Fibroblast of villous mesenchyme (primary cell): ENCODE results near the gene OXSM. TPM values are rescaled to one million over a fixed set of nuclear protein-coding genes. Genes with fewer than 3 reads are reported as not detected.

Experiments used
- DNase-seq: peaks from one replicate; pipeline ENCODE4 v3.0.0-alpha.2; 2010; ENCODE audit warnings: low read depth
- H3K4me3 ChIP-seq: 2 replicates; pipeline ENCODE4 v1.5.1; 2011; ENCODE audit warnings: low read depth, mild to moderate bottlenecking, low read length
- CTCF ChIP-seq: IDR thresholded peaks from 2 replicates; pipeline ENCODE4 v1.5.1; 2012; ENCODE audit warnings: low read depth, mild to moderate bottlenecking, low read length; ENCODE audit not compliant: insufficient read depth
- total RNA-seq: library from RNA; depleted of rRNA; stranded (reverse); fragments of >200 nt; gene quantifications from 2 replicates; pipeline ENCODE4 v1.2.3, GENCODE V29; 2012

OXSM gene
- total RNA-seq, 1 donor, result 8.2 TPM

GRCh38 chr3:25782938-25783660, 6.8 kb upstream of the OXSM start, which contains the start of gene NGLY1:
TSS of gene NGLY1 (minus strand) at chr3:25783443. CDS start at chr3:25783390, 53 bp downstream.
- H3K4me3 ChIP-seq, result peak within 1 kb of the TSS; percentile 93
- TF ChIP-seq CTCF, result no peak

GRCh38 chr3:25783661-25784512, 6.0 kb upstream of the OXSM start:
- DNase-seq, result peak; percentile 52
- peak overlapping the region; percentile 75 for H3K4me3 ChIP-seq
- no peak for TF ChIP-seq CTCF

More at GRCh38 chr3:25782938-25783660, 6.8 kb upstream of the OXSM start, which contains the start of gene NGLY1:
- peak; percentile 81 for DNase-seq

- no peak for DNase-seq
- no peak for TF ChIP-seq CTCF
- no peak overlapping the region for H3K4me3 ChIP-seq
Measured at GRCh38 chr3:25784971-25785370, 4.9 kb upstream of the OXSM start.

GRCh38 chr3:25785826-25786225, 4.1 kb upstream of the OXSM start:
- no peak for TF ChIP-seq CTCF
- no peak for DNase-seq
- H3K4me3 ChIP-seq, result no peak overlapping the region

GRCh38 chr3:25787689-25788088, 2.2 kb upstream of the OXSM start:
- H3K4me3 ChIP-seq, result no peak overlapping the region
- no peak for DNase-seq
- no peak for TF ChIP-seq CTCF

GRCh38 chr3:25789209-25789595, 688 bp upstream of the OXSM start:
- DNase-seq, result no peak

More at GRCh38 chr3:25789209-25789595, 688 bp upstream of the OXSM start:
- H3K4me3 ChIP-seq, result peak overlapping the region; percentile 71
- TF ChIP-seq CTCF, result no peak
